ENCODE results near the gene THNSL1. TPM values are rescaled to one million over a fixed set of nuclear protein-coding genes. Genes with fewer than 3 reads are reported as not detected.

Gene THNSL1
- total and polyA plus RNA-seq, 2 of the 8 experiments (the other 6 are each of a cell fraction or from before 2014, with no cell fraction given): 1.4 to 3.1 TPM

DNA sequence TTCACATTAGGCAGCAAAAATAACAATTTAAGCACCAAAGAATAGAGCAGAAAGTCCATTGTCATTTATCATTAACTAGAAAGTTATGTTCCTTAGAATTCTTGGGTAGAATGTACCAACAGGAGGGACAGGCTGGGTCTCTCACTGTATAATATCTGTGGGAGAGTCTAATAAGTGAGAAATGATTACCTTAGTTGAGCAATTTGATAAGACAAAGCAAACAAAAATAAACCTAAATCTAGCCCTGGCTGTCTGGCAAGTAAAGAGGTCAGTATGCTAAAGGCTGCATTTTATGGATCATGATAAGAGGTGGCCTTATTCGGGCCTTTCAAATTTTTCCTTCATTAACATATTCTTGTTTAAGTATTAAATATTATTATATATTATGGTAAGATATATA, 35.6 kb downstream of the THNSL1 start (continued):
- TF ChIP-seq, protein P1, sequence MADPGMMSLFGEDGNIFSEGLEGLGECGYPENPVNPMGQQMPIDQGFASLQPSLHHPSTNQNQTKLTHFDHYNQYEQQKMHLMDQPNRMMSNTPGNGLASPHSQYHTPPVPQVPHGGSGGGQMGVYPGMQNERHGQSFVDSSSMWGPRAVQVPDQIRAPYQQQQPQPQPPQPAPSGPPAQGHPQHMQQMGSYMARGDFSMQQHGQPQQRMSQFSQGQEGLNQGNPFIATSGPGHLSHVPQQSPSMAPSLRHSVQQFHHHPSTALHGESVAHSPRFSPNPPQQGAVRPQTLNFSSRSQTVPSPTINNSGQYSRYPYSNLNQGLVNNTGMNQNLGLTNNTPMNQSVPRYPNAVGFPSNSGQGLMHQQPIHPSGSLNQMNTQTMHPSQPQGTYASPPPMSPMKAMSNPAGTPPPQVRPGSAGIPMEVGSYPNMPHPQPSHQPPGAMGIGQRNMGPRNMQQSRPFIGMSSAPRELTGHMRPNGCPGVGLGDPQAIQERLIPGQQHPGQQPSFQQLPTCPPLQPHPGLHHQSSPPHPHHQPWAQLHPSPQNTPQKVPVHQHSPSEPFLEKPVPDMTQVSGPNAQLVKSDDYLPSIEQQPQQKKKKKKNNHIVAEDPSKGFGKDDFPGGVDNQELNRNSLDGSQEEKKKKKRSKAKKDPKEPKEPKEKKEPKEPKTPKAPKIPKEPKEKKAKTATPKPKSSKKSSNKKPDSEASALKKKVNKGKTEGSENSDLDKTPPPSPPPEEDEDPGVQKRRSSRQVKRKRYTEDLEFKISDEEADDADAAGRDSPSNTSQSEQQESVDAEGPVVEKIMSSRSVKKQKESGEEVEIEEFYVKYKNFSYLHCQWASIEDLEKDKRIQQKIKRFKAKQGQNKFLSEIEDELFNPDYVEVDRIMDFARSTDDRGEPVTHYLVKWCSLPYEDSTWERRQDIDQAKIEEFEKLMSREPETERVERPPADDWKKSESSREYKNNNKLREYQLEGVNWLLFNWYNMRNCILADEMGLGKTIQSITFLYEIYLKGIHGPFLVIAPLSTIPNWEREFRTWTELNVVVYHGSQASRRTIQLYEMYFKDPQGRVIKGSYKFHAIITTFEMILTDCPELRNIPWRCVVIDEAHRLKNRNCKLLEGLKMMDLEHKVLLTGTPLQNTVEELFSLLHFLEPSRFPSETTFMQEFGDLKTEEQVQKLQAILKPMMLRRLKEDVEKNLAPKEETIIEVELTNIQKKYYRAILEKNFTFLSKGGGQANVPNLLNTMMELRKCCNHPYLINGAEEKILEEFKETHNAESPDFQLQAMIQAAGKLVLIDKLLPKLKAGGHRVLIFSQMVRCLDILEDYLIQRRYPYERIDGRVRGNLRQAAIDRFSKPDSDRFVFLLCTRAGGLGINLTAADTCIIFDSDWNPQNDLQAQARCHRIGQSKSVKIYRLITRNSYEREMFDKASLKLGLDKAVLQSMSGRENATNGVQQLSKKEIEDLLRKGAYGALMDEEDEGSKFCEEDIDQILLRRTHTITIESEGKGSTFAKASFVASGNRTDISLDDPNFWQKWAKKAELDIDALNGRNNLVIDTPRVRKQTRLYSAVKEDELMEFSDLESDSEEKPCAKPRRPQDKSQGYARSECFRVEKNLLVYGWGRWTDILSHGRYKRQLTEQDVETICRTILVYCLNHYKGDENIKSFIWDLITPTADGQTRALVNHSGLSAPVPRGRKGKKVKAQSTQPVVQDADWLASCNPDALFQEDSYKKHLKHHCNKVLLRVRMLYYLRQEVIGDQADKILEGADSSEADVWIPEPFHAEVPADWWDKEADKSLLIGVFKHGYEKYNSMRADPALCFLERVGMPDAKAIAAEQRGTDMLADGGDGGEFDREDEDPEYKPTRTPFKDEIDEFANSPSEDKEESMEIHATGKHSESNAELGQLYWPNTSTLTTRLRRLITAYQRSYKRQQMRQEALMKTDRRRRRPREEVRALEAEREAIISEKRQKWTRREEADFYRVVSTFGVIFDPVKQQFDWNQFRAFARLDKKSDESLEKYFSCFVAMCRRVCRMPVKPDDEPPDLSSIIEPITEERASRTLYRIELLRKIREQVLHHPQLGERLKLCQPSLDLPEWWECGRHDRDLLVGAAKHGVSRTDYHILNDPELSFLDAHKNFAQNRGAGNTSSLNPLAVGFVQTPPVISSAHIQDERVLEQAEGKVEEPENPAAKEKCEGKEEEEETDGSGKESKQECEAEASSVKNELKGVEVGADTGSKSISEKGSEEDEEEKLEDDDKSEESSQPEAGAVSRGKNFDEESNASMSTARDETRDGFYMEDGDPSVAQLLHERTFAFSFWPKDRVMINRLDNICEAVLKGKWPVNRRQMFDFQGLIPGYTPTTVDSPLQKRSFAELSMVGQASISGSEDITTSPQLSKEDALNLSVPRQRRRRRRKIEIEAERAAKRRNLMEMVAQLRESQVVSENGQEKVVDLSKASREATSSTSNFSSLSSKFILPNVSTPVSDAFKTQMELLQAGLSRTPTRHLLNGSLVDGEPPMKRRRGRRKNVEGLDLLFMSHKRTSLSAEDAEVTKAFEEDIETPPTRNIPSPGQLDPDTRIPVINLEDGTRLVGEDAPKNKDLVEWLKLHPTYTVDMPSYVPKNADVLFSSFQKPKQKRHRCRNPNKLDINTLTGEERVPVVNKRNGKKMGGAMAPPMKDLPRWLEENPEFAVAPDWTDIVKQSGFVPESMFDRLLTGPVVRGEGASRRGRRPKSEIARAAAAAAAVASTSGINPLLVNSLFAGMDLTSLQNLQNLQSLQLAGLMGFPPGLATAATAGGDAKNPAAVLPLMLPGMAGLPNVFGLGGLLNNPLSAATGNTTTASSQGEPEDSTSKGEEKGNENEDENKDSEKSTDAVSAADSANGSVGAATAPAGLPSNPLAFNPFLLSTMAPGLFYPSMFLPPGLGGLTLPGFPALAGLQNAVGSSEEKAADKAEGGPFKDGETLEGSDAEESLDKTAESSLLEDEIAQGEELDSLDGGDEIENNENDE (IDR thresholded peaks at IDR 0.05; ENCODE audit: insufficient replicate concordance, low read length): no peak
- TF ChIP-seq, protein P2, sequence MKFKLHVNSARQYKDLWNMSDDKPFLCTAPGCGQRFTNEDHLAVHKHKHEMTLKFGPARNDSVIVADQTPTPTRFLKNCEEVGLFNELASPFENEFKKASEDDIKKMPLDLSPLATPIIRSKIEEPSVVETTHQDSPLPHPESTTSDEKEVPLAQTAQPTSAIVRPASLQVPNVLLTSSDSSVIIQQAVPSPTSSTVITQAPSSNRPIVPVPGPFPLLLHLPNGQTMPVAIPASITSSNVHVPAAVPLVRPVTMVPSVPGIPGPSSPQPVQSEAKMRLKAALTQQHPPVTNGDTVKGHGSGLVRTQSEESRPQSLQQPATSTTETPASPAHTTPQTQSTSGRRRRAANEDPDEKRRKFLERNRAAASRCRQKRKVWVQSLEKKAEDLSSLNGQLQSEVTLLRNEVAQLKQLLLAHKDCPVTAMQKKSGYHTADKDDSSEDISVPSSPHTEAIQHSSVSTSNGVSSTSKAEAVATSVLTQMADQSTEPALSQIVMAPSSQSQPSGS (IDR thresholded peaks at IDR 0.05; ENCODE audit: low read length): no peak
- TF ChIP-seq MAFK (IDR thresholded peaks at IDR 0.05; ENCODE audit: low read depth, low read length): no peak
- TF ChIP-seq RXRA (IDR thresholded peaks at IDR 0.05; ENCODE audit: insufficient read depth, low read depth, low read length): no peak
- TF ChIP-seq JUN (IDR thresholded peaks at IDR 0.05; ENCODE audit: low read depth, low read length): no peak
- no peak for TF ChIP-seq EP300 (IDR thresholded peaks at IDR 0.05; ENCODE audit: borderline replicate concordance in 1 of 2, low read depth in 2 of 2, low read length in 2 of 2)
- no peak for TF ChIP-seq CBX8 (IDR thresholded peaks at IDR 0.05; ENCODE audit: borderline replicate concordance, low read depth, low read length)
